ENCODE measurements around the gene NISCH.

GRCh38 chr3:52495777-52496602 is 40.6 kb downstream of the NISCH start:
- no peak for TF ChIP-seq CTCF (IDR thresholded peaks at IDR 0.05)
- TF ChIP-seq POLR2AphosphoS5 (IDR thresholded peaks at IDR 0.05; ENCODE audit: low read depth, low read length) = no peak
- no peak for TF ChIP-seq REST (IDR thresholded peaks at IDR 0.05; ENCODE audit: insufficient read depth in 1 of 2, low read depth in 2 of 2, low read length in 1 of 2)
- no peak for TF ChIP-seq TCF7L2 (IDR thresholded peaks at IDR 0.05; ENCODE audit: low read depth, low read length)
- no peak for TF ChIP-seq SIN3A (IDR thresholded peaks at IDR 0.05; ENCODE audit: borderline replicate concordance, insufficient read depth, low read depth, low read length)

Measured in Panc1 (cell line).